NB4 (cell line): Measurements from ENCODE around the gene TPSD1.

ENCODE experiments used
- CTCF ChIP-seq: IDR thresholded peaks from one replicate; pipeline ENCODE4 v1.5.1; 2012; ENCODE audit warnings: low read depth, low read length
- MAX ChIP-seq: IDR thresholded peaks from 2 replicates; pipeline ENCODE4 v1.6.1; 2011; ENCODE audit warnings: low read depth, low read length
- MYC ChIP-seq: IDR thresholded peaks from 2 replicates; pipeline ENCODE4 v1.6.1; 2011; ENCODE audit warnings: low read depth, low read length
- POLR2A ChIP-seq: IDR thresholded peaks from 2 replicates; pipeline ENCODE4 v1.6.1; 2011; ENCODE audit warnings: mild to moderate bottlenecking; ENCODE audit not compliant: insufficient read length; ENCODE audit errors: extremely low read depth

DNA sequence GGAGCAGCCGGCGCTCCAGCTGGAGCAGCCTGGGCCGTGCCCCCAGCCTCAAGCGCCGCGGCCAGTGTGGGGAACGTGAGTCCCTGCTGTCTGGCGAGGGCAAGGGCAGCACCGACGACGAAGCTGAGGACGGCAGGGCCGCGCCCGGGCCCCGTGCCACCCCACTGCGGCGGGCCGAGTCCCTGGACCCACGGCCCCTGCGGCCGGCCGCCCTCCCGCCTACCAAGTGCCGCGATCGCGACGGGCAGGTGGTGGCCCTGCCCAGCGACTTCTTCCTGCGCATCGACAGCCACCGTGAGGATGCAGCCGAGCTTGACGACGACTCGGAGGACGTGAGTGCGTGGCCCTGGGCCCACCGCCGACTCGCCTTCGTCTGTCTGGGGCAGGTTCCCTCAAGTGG, 46.8 kb upstream of the TPSD1 start:
- TF ChIP-seq POLR2A (no peak), CTCF (no peak), MYC (no peak), MAX (no peak)
